K562 (cell line): ENCODE data around the gene TMTC4.

ENCODE experiments used
- CTCF ChIP-seq, 3 experiments: IDR thresholded peaks in 2 of 3; conservative IDR thresholded peaks in 1 of 3; 2 replicates each; pipeline ENCODE4 v1.5.1; 2011 to 2012; ENCODE audit warnings: low read length in 3 of 3, mild to moderate bottlenecking in 3 of 3, control low read depth in 2 of 3, improper control_type of control experiment in 1 of 3, inconsistent platforms in 1 of 3, low read depth in 1 of 3, mixed read lengths in 1 of 3, moderate library complexity in 1 of 3; ENCODE audit not compliant: insufficient read depth in 2 of 3
- STAT5B ChIP-seq: fragments of 250-450 bp; sonication (Bioruptor Pico); IDR thresholded peaks from 2 replicates; pipeline ENCODE4 v1.8.0; 2021; ENCODE audit warnings: mild to moderate bottlenecking, inconsistent platforms
- YY1 ChIP-seq, 3 experiments: IDR thresholded peaks; 2 replicates each; pipeline ENCODE4 v1.6.1; 2011; ENCODE audit warnings: low read length in 2 of 3, mild to moderate bottlenecking in 2 of 3, moderate library complexity in 2 of 3, borderline replicate concordance in 1 of 3, control low read depth in 1 of 3, low read depth in 1 of 3; ENCODE audit not compliant: insufficient read depth in 3 of 3, insufficient replicate concordance in 2 of 3, control insufficient read depth in 1 of 3, insufficient read length in 1 of 3; ENCODE audit errors: extremely low read depth in 1 of 3

DNA sequence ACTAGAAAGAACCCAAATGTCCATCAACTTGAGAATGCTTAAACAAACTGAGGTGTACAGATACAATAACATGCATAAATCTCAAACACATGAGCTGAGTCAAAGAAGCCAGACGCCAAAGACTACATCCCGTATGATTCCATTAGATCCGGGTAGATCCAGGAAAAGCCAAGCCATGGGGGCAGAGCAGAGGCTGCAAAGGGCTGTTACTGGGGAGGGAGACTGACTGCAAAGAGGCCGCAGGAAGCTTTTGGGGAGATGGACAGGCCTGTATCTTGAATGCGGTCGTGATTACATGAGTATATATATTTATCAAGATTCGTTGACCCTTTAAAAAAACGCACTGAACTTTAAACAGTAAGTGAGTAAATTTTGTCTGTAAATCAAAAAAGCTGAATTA, 114.7 kb downstream of the TMTC4 start:
- TF ChIP-seq YY1 (IDR thresholded peaks at IDR 0.05; ENCODE audit: borderline replicate concordance in 1 of 3, control insufficient read depth in 1 of 3, extremely low read depth in 1 of 3, insufficient read depth in 3 of 3, insufficient read length in 1 of 3, insufficient replicate concordance in 2 of 3, low read depth in 1 of 3, low read length in 2 of 3): no peak
- TF ChIP-seq STAT5B (CRISPR knock-in tag): no peak
- TF ChIP-seq CTCF (IDR thresholded peaks at IDR 0.05 in 2 of 3, conservative IDR thresholded peaks at IDR 0.05 in 1 of 3; ENCODE audit: insufficient read depth in 2 of 3, low read depth in 1 of 3, low read length in 3 of 3): no peak
